Astrocyte (in vitro differentiated cells and primary cell): Measurements from ENCODE around the gene TICRR. TPM values are rescaled to one million over a fixed set of nuclear protein-coding genes. Genes with fewer than 3 reads are reported as not detected.
A peak's percentile ranks its signal among the peaks of the same experiment; 100 is the strongest.

Source experiments
- DNase-seq: peaks from one replicate; pipeline ENCODE4 v3.0.0-alpha.2; 2010; ENCODE audit warnings: low read depth
- FAIRE-seq: peaks from 2 replicates; lab custom pipeline; 2011; peaks lifted over from hg19 to GRCh38; lab: Jason Lieb, UNC
- H2AFZ ChIP-seq: 2 replicates; pipeline ENCODE4 v1.6.0; 2012; ENCODE audit warnings: low read depth, low read length, inconsistent platforms
- H3K27ac ChIP-seq: 2 replicates; pipeline ENCODE4 v1.5.1; 2011; ENCODE audit warnings: low read depth, low read length, inconsistent platforms
- H3K27me3 ChIP-seq: 2 replicates; pipeline ENCODE4 v1.6.0; 2011; ENCODE audit warnings: low read length, inconsistent platforms; ENCODE audit not compliant: insufficient read depth
- H3K36me3 ChIP-seq: 2 replicates; pipeline ENCODE4 v1.5.1; 2011; ENCODE audit warnings: low read length, inconsistent platforms; ENCODE audit not compliant: insufficient read depth
- H3K4me1 ChIP-seq: 2 replicates; pipeline ENCODE4 v1.5.1; 2011; ENCODE audit warnings: low read length, inconsistent platforms; ENCODE audit not compliant: insufficient read depth
- H3K4me2 ChIP-seq: 2 replicates; pipeline ENCODE4 v1.6.0; 2012; ENCODE audit warnings: low read length, inconsistent platforms
- H3K4me3 ChIP-seq: 2 replicates; pipeline ENCODE4 v1.5.1; 2011; ENCODE audit warnings: low read depth, mild to moderate bottlenecking, low read length, inconsistent platforms; ENCODE audit not compliant: insufficient read depth
- H3K79me2 ChIP-seq: 2 replicates; pipeline ENCODE4 v1.6.0; 2012; ENCODE audit warnings: mild to moderate bottlenecking, low read length, inconsistent platforms; ENCODE audit not compliant: insufficient read depth
- H3K9ac ChIP-seq: 2 replicates; pipeline ENCODE4 v1.6.0; 2012; ENCODE audit warnings: mild to moderate bottlenecking, low read length, inconsistent platforms
- H3K9me3 ChIP-seq: 2 replicates; pipeline ENCODE4 v1.5.1; 2012; ENCODE audit warnings: low read depth, mild to moderate bottlenecking, low read length, inconsistent platforms; ENCODE audit not compliant: insufficient read depth
- H4K20me1 ChIP-seq: 2 replicates; pipeline ENCODE4 v1.6.0; 2012; ENCODE audit warnings: low read length, inconsistent platforms; ENCODE audit not compliant: insufficient read depth
- H3K27ac Mint-ChIP-seq: one replicate; pipeline ENCODE4 v1.8.0; 2021; ENCODE audit warnings: mild to moderate bottlenecking, mixed read lengths; ENCODE audit not compliant: unreplicated experiment
- H3K27me3 Mint-ChIP-seq: one replicate; pipeline ENCODE4 v1.8.0; 2021; ENCODE audit warnings: low read depth, mixed read lengths; ENCODE audit not compliant: unreplicated experiment
- H3K36me3 Mint-ChIP-seq: one replicate; pipeline ENCODE4 v1.8.0; 2021; ENCODE audit warnings: low read depth, mixed read lengths; ENCODE audit not compliant: unreplicated experiment
- H3K4me1 Mint-ChIP-seq: one replicate; pipeline ENCODE4 v1.8.0; 2021; ENCODE audit warnings: low read depth, mixed read lengths; ENCODE audit not compliant: unreplicated experiment
- H3K4me3 Mint-ChIP-seq: one replicate; pipeline ENCODE4 v1.8.0; 2021; ENCODE audit warnings: mild to moderate bottlenecking, moderate library complexity, mixed read lengths; ENCODE audit not compliant: unreplicated experiment
- H3K9me3 Mint-ChIP-seq: one replicate; pipeline ENCODE4 v1.8.0; 2021; ENCODE audit warnings: mild to moderate bottlenecking, mixed read lengths; ENCODE audit not compliant: unreplicated experiment
- EZH2 ChIP-seq: IDR thresholded peaks from 2 replicates; pipeline ENCODE4 v1.6.1; 2012; ENCODE audit warnings: mild to moderate bottlenecking, low read length, inconsistent platforms; ENCODE audit not compliant: insufficient read depth
- total RNA-seq: library from RNA; stranded (reverse); gene quantifications from 2 replicates; pipeline ENCODE4 v1.2.1, GENCODE V29; 2021
- TF ChIP-seq, protein P1 (sequence below): IDR thresholded peaks from 2 replicates; pipeline ENCODE4 v1.5.1; 2011; ENCODE audit warnings: low read depth, mild to moderate bottlenecking, inconsistent platforms, low read length, moderate library complexity; ENCODE audit not compliant: insufficient read depth

The TICRR gene
- total RNA-seq, 1 donor from 2014 or later, result 2.9 TPM

DNA sequence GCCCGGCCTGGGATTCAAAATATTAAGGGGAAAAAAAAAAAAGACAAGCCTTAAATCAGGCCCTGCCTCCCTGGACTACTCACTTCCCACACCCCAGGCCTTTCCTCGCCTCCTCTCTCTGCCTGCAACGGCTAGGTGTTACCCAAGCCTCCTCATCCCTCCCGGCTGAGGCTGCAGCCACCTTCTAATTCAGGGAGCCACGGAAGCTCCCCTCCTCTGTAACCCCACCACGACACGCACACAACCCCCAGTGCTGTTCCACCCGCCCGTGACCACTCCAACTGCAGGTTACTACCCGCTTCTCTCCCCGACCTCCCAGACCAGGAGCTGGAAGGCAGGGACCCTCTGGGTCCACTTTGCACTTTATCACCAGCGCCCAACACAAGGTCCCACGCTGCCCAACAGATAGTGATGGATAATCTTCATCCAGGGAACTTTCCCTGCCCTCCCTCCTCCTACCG lies 79.1 kb downstream of the TICRR start:
- Mint-ChIP-seq H3K4me1 (peaks cover 5% of the 10 kb centered on the region), H3K36me3 (peaks cover 7% of the 10 kb centered on the region), H3K27me3 (peaks cover 16% of the 10 kb centered on the region), H3K27ac (no peak overlapping the region), H3K4me3 (peak overlapping the region; percentile 90), H3K9me3 (peaks cover 2% of the 10 kb centered on the region)
- Histone ChIP-seq H3K9ac (peak overlapping the region; percentile 85), H4K20me1 (peaks cover 22% of the 10 kb centered on the region), H3K4me2 (peak overlapping the region; percentile 100), H3K79me2 (peaks cover 26% of the 10 kb centered on the region), H3K27ac (no peak overlapping the region), H2AFZ (peak overlapping the region; percentile 94), H3K4me1 (peaks cover 5% of the 10 kb centered on the region), H3K9me3 (no peaks in the 10 kb centered on the region), H3K27me3 (no peaks in the 10 kb centered on the region), H3K36me3 (no peaks in the 10 kb centered on the region), H3K4me3 (peak overlapping the region; percentile 76)
- TF ChIP-seq, protein P1, sequence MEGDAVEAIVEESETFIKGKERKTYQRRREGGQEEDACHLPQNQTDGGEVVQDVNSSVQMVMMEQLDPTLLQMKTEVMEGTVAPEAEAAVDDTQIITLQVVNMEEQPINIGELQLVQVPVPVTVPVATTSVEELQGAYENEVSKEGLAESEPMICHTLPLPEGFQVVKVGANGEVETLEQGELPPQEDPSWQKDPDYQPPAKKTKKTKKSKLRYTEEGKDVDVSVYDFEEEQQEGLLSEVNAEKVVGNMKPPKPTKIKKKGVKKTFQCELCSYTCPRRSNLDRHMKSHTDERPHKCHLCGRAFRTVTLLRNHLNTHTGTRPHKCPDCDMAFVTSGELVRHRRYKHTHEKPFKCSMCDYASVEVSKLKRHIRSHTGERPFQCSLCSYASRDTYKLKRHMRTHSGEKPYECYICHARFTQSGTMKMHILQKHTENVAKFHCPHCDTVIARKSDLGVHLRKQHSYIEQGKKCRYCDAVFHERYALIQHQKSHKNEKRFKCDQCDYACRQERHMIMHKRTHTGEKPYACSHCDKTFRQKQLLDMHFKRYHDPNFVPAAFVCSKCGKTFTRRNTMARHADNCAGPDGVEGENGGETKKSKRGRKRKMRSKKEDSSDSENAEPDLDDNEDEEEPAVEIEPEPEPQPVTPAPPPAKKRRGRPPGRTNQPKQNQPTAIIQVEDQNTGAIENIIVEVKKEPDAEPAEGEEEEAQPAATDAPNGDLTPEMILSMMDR, result no peak
- TF ChIP-seq EZH2, result no peak
- DNase-seq (peak; percentile 20), FAIRE-seq (no peak)

DNA sequence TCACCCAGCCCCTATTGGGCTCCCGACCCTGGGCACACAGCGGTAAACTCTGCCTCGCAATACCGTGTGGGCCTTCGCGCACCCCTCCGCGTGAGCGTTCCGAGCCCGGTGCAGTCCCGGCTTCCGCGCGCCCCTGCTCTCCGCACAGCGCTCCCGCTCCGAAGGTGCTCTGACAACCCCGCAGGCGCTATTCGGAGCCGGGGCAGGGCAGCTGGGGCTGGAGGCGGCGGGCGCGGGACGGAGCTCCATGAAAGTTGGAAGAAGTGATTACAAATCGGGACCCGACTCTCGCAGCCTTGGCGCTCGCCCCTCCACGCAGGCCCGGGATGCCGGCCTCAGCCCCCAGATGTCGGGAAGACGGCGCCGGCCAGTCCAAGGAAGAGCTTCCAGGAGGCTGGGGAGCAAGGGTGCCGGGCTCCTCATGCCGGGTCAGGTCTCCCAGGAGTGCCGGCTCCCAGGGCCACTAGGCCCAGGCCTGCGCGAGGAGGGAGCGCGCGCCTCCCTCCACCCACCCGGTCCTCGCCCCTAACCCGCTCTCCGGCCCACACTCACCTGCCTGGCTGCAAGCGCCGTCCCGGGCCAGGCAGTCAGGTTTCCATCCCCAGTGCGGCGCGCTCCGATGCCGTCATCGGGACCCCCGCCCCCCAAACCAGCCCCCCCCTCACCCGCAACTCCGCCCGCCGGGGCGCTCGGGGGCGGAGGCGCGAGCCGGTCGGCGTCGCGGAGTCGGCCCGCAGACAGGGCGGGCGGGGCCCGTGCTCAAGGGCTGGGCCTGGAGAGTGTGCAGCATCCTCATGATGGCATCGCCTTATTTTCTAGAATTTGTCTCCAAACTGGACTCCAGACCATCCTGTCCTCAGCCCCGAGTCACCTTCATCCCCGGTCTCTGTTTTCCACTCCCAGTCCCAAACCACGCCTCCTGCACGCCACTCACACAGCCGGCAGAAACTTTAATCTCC lies 79.9 kb downstream of the TICRR start, which contains the start of gene KIF7:
Gene KIF7 (minus strand): TSS at position 621 of the 959 bp plus-strand sequence. CDS start 2,537 bp downstream, outside the sequence.
- H3K9me3 ChIP-seq, result no peaks in the 10 kb centered on the region
- peaks cover 5% of the 10 kb centered on the region for H3K4me1 ChIP-seq
- H3K4me3 ChIP-seq, result peak within 1 kb of the TSS; percentile 76
- H2AFZ ChIP-seq, result peak within 1 kb of the TSS; percentile 94
- peaks cover 26% of the 10 kb centered on the region for H3K79me2 ChIP-seq
- H3K9me3 Mint-ChIP-seq, result peaks cover 2% of the 10 kb centered on the region
- H3K9ac ChIP-seq, result peak within 1 kb of the TSS; percentile 85
- no peaks in the 10 kb centered on the region for H3K27me3 ChIP-seq
- DNase-seq (peak; percentile 33), FAIRE-seq (no peak)
- peaks cover 5% of the 10 kb centered on the region for H3K4me1 Mint-ChIP-seq
- H3K36me3 ChIP-seq, result no peaks in the 10 kb centered on the region
- H3K36me3 Mint-ChIP-seq, result peaks cover 5% of the 10 kb centered on the region
- H3K4me3 Mint-ChIP-seq, result peak within 1 kb of the TSS; percentile 90
- peak within 1 kb of the TSS; percentile 100 for H3K4me2 ChIP-seq
- H3K27me3 Mint-ChIP-seq, result peaks cover 16% of the 10 kb centered on the region
- no peak for TF ChIP-seq EZH2
- TF ChIP-seq, protein P1, result no peak
- H3K27ac Mint-ChIP-seq, result no peak within 1 kb of the TSS
- peaks cover 17% of the 10 kb centered on the region for H4K20me1 ChIP-seq
- peak within 1 kb of the TSS; percentile 26 for H3K27ac ChIP-seq
